HEK293T (cell line): ENCODE measurements around the gene RASA3.

Source experiments
- CTCF ChIA-PET: fragments of 350-600 bp; formaldehyde crosslinking; extraction: SDS; loops from one replicate; lab custom pipeline; 2021; ENCODE audit warnings: antibody characterized with exemption, inconsistent platforms; lab: Yijun Ruan, JAX
- POLR2A ChIA-PET: fragments of 350-600 bp; formaldehyde crosslinking; extraction: SDS; loops from one replicate; lab custom pipeline; 2020; ENCODE audit warnings: antibody characterized with exemption, inconsistent platforms; lab: Yijun Ruan, JAX
- DNase-seq: peaks from one replicate; pipeline ENCODE4 v3.0.0; 2012; ENCODE audit warnings: mixed read lengths; ENCODE audit errors: extremely low spot score
- ARNT ChIP-seq: fragments of 450-650 bp; IDR thresholded peaks from 2 replicates; pipeline ENCODE4 v1.6.1; 2017; ENCODE audit warnings: mild to moderate bottlenecking
- BHLHE40 ChIP-seq: fragments of 450-650 bp; IDR thresholded peaks from 2 replicates; pipeline ENCODE4 v1.6.1; 2016; ENCODE audit warnings: mild to moderate bottlenecking, moderate library complexity, borderline replicate concordance
- CTBP1 ChIP-seq: fragments of 450-650 bp; IDR thresholded peaks from 2 replicates; pipeline ENCODE4 v1.6.1; 2016; ENCODE audit warnings: borderline replicate concordance
- ELF4 ChIP-seq: fragments of 450-650 bp; IDR thresholded peaks from 2 replicates; pipeline ENCODE4 v1.6.1; 2017; ENCODE audit warnings: antibody characterized with exemption
- FOXA1 ChIP-seq: fragments of 450-650 bp; IDR thresholded peaks from 2 replicates; pipeline ENCODE4 v1.6.1; 2016; ENCODE audit warnings: mild to moderate bottlenecking
- FOXK2 ChIP-seq: fragments of 450-650 bp; IDR thresholded peaks from 2 replicates; pipeline ENCODE4 v1.6.1; 2016; ENCODE audit warnings: mild to moderate bottlenecking
- FOXM1 ChIP-seq: fragments of 450-650 bp; IDR thresholded peaks from 2 replicates; pipeline ENCODE4 v1.6.1; 2017; ENCODE audit warnings: mild to moderate bottlenecking, borderline replicate concordance
- HDGF ChIP-seq: fragments of 450-650 bp; IDR thresholded peaks from 2 replicates; pipeline ENCODE4 v1.6.1; 2017; ENCODE audit warnings: antibody characterized with exemption, borderline replicate concordance
- L3MBTL2 ChIP-seq: fragments of 450-650 bp; conservative IDR thresholded peaks from 2 replicates; pipeline ENCODE4 v1.6.1; 2016; ENCODE audit warnings: mild to moderate bottlenecking
- LEF1 ChIP-seq: fragments of 450-650 bp; IDR thresholded peaks from 2 replicates; pipeline ENCODE4 v1.6.1; 2017; ENCODE audit warnings: mild to moderate bottlenecking, borderline replicate concordance
- NFRKB ChIP-seq: fragments of 450-650 bp; IDR thresholded peaks from 2 replicates; pipeline ENCODE4 v1.6.1; 2016; ENCODE audit warnings: mild to moderate bottlenecking, moderate library complexity
- SP1 ChIP-seq: fragments of 450-650 bp; IDR thresholded peaks from 2 replicates; pipeline ENCODE4 v1.6.1; 2017
- SUZ12 ChIP-seq: fragments of 450-650 bp; IDR thresholded peaks from 2 replicates; pipeline ENCODE4 v1.6.1; 2016; ENCODE audit warnings: mild to moderate bottlenecking
- TARDBP ChIP-seq: fragments of 450-650 bp; IDR thresholded peaks from 2 replicates; pipeline ENCODE4 v1.6.1; 2016
- ZNF384 ChIP-seq: fragments of 450-650 bp; IDR thresholded peaks from 2 replicates; pipeline ENCODE4 v1.6.1; 2016
- TF ChIP-seq, protein P1 (sequence below): fragments of 450-650 bp; IDR thresholded peaks from 2 replicates; pipeline ENCODE4 v1.6.1; 2016

The RASA3 gene

GRCh38 chr13:114090476-114090875 lies 41.9 kb downstream of the RASA3 start:
- TF ChIP-seq BHLHE40 (no peak), ELF4 (no peak), FOXK2 (no peak), FOXM1 (no peak), SP1 (no peak), ARNT (no peak), FOXA1 (no peak), L3MBTL2 (no peak), ZNF384 (no peak), LEF1 (no peak), CTBP1 (no peak), HDGF (no peak), TARDBP (no peak), SUZ12 (no peak), NFRKB (no peak)
- TF ChIP-seq, protein P1, sequence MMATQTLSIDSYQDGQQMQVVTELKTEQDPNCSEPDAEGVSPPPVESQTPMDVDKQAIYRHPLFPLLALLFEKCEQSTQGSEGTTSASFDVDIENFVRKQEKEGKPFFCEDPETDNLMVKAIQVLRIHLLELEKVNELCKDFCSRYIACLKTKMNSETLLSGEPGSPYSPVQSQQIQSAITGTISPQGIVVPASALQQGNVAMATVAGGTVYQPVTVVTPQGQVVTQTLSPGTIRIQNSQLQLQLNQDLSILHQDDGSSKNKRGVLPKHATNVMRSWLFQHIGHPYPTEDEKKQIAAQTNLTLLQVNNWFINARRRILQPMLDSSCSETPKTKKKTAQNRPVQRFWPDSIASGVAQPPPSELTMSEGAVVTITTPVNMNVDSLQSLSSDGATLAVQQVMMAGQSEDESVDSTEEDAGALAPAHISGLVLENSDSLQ: no peak
- DNase-seq: no peak
- POLR2A ChIA-PET: no interaction called here
- CTCF ChIA-PET: no interaction called here

DNA sequence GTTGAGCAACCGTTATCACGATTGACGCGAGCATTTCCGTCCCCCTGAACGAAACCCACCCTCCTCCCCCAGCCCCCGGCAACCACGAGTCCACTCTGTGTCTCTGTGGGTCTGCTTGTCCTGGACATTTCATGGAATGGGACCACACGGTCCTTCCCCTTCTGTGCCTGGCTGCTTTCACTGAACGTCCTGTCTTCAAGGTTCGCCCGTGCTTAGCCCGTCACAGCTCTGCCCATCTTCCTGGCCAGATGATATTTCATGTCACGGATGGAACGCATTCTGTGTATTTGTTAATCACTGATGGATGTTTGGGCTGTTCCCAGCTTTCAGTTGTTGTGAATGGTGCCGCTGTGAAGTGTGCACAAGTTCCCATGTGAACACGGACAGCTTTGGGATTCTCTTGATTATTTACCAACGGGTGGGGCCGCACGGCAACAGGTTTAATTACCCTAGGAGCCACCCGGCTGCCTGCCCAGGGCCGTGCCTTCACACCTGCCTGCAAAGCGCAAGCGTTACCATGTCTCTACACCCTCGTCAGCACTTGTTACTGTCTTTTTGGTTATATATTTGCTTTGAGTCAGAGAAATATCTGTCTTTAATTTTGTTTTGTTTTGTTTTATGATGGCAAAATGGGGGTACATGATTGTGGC lies 42.5 kb downstream of the RASA3 start:
- ChIA-PET CTCF (no interaction called here), POLR2A (no interaction called here)
- DNase-seq: no peak
- no peak for TF ChIP-seq ZNF384

DNA sequence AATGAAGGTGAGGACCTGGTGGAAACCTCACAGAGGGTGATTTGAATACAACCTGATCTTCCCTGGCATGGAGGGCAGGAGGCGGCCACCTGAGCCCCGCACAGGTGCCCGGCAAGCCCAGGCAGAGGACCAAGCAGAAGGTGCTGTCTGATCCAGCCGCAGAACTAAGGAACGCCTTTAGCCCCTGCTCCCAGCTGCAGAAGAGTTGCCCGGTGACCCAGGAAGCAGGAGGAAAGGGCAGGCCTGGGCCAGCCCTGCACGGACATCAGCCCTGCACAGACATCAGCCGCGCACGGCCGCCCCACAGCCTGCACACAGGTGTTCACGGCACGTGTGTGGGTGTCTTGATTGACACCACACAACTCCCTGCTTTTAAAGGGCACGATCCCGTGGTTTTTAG lies 43.1 kb downstream of the RASA3 start:
- DNase-seq: no peak
- ChIA-PET POLR2A (no interaction called here), CTCF (no interaction called here)
- TF ChIP-seq FOXK2 (no peak), BHLHE40 (no peak), ARNT (no peak), FOXA1 (no peak), HDGF (no peak)

DNA sequence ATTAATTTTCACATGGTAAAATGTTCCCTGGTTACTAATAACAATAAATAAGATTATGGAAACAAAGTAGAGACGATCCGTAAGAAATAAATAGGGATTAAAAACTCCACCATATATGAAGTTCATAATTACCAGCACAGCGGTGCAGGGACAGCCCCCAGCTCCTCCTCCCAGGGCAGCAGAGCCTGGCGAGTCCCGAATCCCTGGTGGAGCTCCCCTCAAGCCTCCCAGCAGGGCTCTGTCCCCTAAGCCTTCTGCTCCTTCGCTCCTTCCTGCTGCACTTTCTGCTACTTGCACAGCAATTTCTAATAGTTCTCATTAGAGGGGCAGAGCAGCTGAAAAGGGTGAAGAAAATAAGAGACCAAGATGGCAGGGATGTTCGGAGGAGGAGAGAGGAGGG lies 43.6 kb downstream of the RASA3 start:
- DNase-seq: no peak
- ChIA-PET POLR2A (no interaction called here), CTCF (no interaction called here)
- TF ChIP-seq L3MBTL2: no peak
- no peak for TF ChIP-seq ARNT
- no peak for TF ChIP-seq TARDBP
- TF ChIP-seq SP1: no peak
- TF ChIP-seq CTBP1: no peak
- no peak for TF ChIP-seq BHLHE40
- TF ChIP-seq HDGF: no peak
- no peak for TF ChIP-seq FOXM1
- TF ChIP-seq ELF4: no peak
- no peak for TF ChIP-seq FOXA1

- TF ChIP-seq ARNT: no peak
- TF ChIP-seq NFRKB: no peak
- TF ChIP-seq L3MBTL2: no peak
- TF ChIP-seq, protein P1: no peak
- TF ChIP-seq CTBP1: no peak
- TF ChIP-seq FOXM1: no peak
- no peak for TF ChIP-seq SP1
- TF ChIP-seq SUZ12: no peak
- TF ChIP-seq ZNF384: no peak
- TF ChIP-seq LEF1: no peak
- no peak for TF ChIP-seq ELF4
- no peak for TF ChIP-seq FOXK2
- no peak for TF ChIP-seq HDGF
- no peak for DNase-seq
- POLR2A ChIA-PET: no interaction called here
- CTCF ChIA-PET: no interaction called here
Measured at GRCh38 chr13:114088234-114088633, 44.2 kb downstream of the RASA3 start.

GRCh38 chr13:114087430-114087829 lies 45.0 kb downstream of the RASA3 start:
- TF ChIP-seq SP1 (no peak), ZNF384 (no peak), HDGF (no peak), FOXA1 (no peak), ELF4 (no peak), CTBP1 (no peak), SUZ12 (no peak)
- TF ChIP-seq, protein P1: no peak
- CTCF ChIA-PET: no interaction called here
- POLR2A ChIA-PET: no interaction called here
- DNase-seq: no peak
